Prostate gland (tissue), 1 donor: ENCODE results near the gene ZNF181.

Experiments used
- POLR2A ChIP-seq: fragments of 450-650 bp; IDR thresholded peaks from one replicate; pipeline ENCODE4 v1.6.1; 2016; ENCODE audit warnings: antibody characterized with exemption, mild to moderate bottlenecking
- POLR2AphosphoS5 ChIP-seq: sonication (generic); formaldehyde crosslinking; IDR thresholded peaks from one replicate; pipeline ENCODE4 v1.6.1; 2017; ENCODE audit warnings: antibody characterized with exemption

GRCh38 chr19:34778342-34778741, 44.3 kb downstream of the ZNF181 start:
- TF ChIP-seq POLR2A: no peak
- no peak for TF ChIP-seq POLR2AphosphoS5
